Uterus (tissue), 2 donors: ENCODE results near the gene UNC13D.

Experiments used
- POLR2A ChIP-seq, 2 donors: fragments of 450-650 bp; IDR thresholded peaks; one replicate each; pipeline ENCODE4 v1.6.1; 2016; ENCODE audit warnings: antibody characterized with exemption in 2 of 2, mild to moderate bottlenecking in 1 of 2, moderate library complexity in 1 of 2
- TF ChIP-seq, protein P1 (sequence below), 4 experiments: fragments of 200-600 bp in 2 of 4; fragments of 450-650 bp in 2 of 4; sonication (generic) in 2 of 4; IDR thresholded peaks; one replicate each; pipeline ENCODE4 v1.5.1; 2016 to 2019; ENCODE audit warnings: antibody characterized with exemption in 4 of 4, mild to moderate bottlenecking in 2 of 4, moderate library complexity in 1 of 4

GRCh38 chr17:75893305-75894048 lies 49.3 kb upstream of the UNC13D start:
- TF ChIP-seq POLR2A (IDR thresholded peaks at IDR 0.05), result no peak
- TF ChIP-seq, protein P1, sequence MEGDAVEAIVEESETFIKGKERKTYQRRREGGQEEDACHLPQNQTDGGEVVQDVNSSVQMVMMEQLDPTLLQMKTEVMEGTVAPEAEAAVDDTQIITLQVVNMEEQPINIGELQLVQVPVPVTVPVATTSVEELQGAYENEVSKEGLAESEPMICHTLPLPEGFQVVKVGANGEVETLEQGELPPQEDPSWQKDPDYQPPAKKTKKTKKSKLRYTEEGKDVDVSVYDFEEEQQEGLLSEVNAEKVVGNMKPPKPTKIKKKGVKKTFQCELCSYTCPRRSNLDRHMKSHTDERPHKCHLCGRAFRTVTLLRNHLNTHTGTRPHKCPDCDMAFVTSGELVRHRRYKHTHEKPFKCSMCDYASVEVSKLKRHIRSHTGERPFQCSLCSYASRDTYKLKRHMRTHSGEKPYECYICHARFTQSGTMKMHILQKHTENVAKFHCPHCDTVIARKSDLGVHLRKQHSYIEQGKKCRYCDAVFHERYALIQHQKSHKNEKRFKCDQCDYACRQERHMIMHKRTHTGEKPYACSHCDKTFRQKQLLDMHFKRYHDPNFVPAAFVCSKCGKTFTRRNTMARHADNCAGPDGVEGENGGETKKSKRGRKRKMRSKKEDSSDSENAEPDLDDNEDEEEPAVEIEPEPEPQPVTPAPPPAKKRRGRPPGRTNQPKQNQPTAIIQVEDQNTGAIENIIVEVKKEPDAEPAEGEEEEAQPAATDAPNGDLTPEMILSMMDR (IDR thresholded peaks at IDR 0.05), result no peak
